ENCODE results near the gene SRL. TPM values are rescaled to one million over a fixed set of nuclear protein-coding genes. Genes with fewer than 3 reads are reported as not detected.
A peak's percentile ranks its signal among the peaks of the same experiment; 100 is the strongest.

SRL gene
- total RNA-seq, 4 donors from 2014 or later: 0.84 to 3.6 (median 1.5) TPM

GRCh38 chr16:4190086-4190485 lies 51.8 kb downstream of the SRL start:
- no peaks in the 10 kb centered on the region for H3K36me3 ChIP-seq
- WGBS, 2 donors: 72 to 76% methylated on average over 9 of the region's 9 CpGs
- H3K27ac ChIP-seq: no peak overlapping the region
- no peaks in the 10 kb centered on the region for H3K9me3 ChIP-seq
- H3K4me3 ChIP-seq: no peak overlapping the region
- no peaks in the 10 kb centered on the region for H3K4me1 ChIP-seq
- DNase-seq (ENCODE audit: low spot score in 2 of 2): no peak
- H3K27me3 ChIP-seq: no peaks in the 10 kb centered on the region
- no peak for TF ChIP-seq EP300 (IDR thresholded peaks at IDR 0.05)
- TF ChIP-seq POLR2A (IDR thresholded peaks at IDR 0.05): no peak
- TF ChIP-seq, protein P1, sequence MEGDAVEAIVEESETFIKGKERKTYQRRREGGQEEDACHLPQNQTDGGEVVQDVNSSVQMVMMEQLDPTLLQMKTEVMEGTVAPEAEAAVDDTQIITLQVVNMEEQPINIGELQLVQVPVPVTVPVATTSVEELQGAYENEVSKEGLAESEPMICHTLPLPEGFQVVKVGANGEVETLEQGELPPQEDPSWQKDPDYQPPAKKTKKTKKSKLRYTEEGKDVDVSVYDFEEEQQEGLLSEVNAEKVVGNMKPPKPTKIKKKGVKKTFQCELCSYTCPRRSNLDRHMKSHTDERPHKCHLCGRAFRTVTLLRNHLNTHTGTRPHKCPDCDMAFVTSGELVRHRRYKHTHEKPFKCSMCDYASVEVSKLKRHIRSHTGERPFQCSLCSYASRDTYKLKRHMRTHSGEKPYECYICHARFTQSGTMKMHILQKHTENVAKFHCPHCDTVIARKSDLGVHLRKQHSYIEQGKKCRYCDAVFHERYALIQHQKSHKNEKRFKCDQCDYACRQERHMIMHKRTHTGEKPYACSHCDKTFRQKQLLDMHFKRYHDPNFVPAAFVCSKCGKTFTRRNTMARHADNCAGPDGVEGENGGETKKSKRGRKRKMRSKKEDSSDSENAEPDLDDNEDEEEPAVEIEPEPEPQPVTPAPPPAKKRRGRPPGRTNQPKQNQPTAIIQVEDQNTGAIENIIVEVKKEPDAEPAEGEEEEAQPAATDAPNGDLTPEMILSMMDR (IDR thresholded peaks at IDR 0.05): no peak

DNA sequence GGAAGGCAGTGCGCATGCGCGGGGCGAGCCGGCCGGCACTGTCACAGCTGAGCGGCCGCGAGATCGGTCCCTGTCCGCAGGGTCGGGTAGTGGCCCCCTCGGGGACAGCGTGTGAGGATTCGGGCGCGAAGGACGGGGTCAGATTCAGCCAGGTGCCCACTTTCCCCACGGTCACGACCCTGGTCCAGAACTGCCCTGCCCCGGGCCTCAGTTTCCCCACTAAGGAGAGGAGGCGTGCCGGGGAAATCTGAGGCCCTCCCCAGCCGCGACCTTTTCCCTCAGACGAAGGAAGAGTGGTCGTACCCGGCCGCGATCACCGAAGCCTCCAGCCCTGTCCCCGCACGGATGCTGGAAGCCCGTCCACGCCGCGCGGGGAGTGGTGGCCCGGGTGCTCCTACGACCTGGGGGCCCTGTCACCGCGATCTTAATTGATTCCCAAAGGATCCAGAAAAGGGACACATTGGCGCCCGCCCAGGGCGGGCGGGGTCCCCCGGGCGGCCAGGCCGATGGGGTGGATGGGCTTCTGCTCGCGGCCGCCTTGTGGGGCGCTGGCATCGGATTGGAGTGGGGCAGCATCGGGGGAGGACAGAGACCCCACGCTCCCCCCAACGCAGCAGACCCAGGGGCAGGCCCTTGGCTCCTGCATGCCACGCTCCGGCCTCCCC lies 57.7 kb downstream of the SRL start:
- Histone ChIP-seq H3K27me3 (no peaks in the 10 kb centered on the region), H3K4me1 (peaks cover 0 to 19% (median 6%) of the 10 kb centered on the region in 4 donors), H3K4me3 (peak overlapping the region; percentile 52 to 88 (median 77)), H3K27ac (peak overlapping the region; percentile 83 to 98 (median 92)), H3K9me3 (no peaks in the 10 kb centered on the region), H3K36me3 (no peaks in the 10 kb centered on the region)
- TF ChIP-seq POLR2A (IDR thresholded peaks at IDR 0.05) (no peak), EP300 (IDR thresholded peaks at IDR 0.05) (no peak)
- TF ChIP-seq, protein P1 (IDR thresholded peaks at IDR 0.05): no peak
- WGBS, 2 donors: 9% methylated on average over 43 of the region's 59 CpGs; no CpG with 5 or more reads in 1 of the 2 donors
- no peak for DNase-seq (ENCODE audit: low spot score in 2 of 2)

DNA sequence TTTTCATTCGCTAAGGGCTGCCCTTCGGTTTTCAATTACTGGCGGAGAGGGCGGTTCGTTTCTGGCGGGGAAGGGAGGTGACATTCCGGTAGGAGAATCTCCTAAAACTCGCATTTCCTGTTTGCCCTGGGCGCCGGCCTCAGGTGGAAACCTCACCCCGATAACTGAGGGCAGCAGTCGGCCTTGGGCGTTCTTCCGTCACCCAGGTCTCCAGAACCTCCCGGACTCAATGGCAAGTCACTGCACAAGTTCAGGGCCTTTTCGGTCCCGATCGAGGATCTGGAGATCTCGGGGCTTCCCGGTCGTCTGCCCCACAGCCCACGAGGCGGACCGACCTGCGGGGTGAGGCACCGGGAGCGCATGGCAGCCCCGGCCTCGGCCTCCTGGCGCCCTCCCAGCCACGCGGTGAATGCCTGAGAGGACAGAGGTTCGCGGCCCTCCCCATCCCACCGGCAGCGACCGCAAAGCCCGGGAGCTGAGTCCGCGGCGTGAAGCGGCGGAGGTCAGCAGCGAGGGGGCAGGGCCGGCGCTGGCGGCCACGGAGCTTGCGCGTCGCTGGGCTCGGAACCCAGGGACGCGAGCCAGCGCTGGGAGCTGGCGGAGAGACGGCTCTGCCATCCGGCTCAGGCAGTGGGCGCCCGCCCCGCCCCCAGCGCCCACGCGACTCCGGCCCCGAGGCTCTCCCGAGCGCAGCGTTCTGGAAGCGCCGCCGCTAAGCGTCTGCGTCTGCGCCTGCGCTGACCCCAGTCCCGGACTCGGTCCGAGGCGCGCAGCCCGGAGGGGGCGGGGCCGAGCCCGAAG lies 58.4 kb downstream of the SRL start:
- H3K9me3 ChIP-seq: no peaks in the 10 kb centered on the region
- H3K4me3 ChIP-seq: peak overlapping the region; percentile 52 to 88 (median 77)
- peaks cover 0 to 19% (median 6%) of the 10 kb centered on the region in 4 donors for H3K4me1 ChIP-seq
- 1 to 2% methylated on average over 23 to 46 of the region's 85 CpGs for WGBS, 2 donors
- peak; percentile 46 to 67 for TF ChIP-seq POLR2A (IDR thresholded peaks at IDR 0.05)
- peak in 1 of 2 donors; percentile 74 for TF ChIP-seq EP300 (IDR thresholded peaks at IDR 0.05)
- TF ChIP-seq, protein P1 (IDR thresholded peaks at IDR 0.05): peak in 2 of 5 experiments; percentile 31 to 61
- H3K27ac ChIP-seq: peak overlapping the region; percentile 83 to 98 (median 92)
- peak; percentile 75 to 79 for DNase-seq (ENCODE audit: low spot score in 2 of 2)
- no peaks in the 10 kb centered on the region for H3K36me3 ChIP-seq
- no peaks in the 10 kb centered on the region for H3K27me3 ChIP-seq

GRCh38 chr16:4182581-4183236 lies 59.2 kb downstream of the SRL start:
- DNase-seq (ENCODE audit: low spot score in 2 of 2): no peak
- H3K36me3 ChIP-seq: no peaks in the 10 kb centered on the region
- peak overlapping the region; percentile 83 to 98 (median 92) for H3K27ac ChIP-seq
- TF ChIP-seq, protein P1 (IDR thresholded peaks at IDR 0.05): no peak
- no peak for TF ChIP-seq POLR2A (IDR thresholded peaks at IDR 0.05)
- no peak for TF ChIP-seq EP300 (IDR thresholded peaks at IDR 0.05)
- no peaks in the 10 kb centered on the region for H3K27me3 ChIP-seq
- no peaks in the 10 kb centered on the region for H3K9me3 ChIP-seq
- 91 to 92% methylated on average over 23 of the region's 23 CpGs for WGBS, 2 donors
- peaks cover 0 to 19% (median 6%) of the 10 kb centered on the region in 4 donors for H3K4me1 ChIP-seq
- H3K4me3 ChIP-seq: peak overlapping the region; percentile 52 to 88 (median 77)

All from tibial nerve (tissue), 4 donors.